Panc1 (cell line): ENCODE data around the gene IL21R. TPM values are rescaled to one million over a fixed set of nuclear protein-coding genes. Genes with fewer than 3 reads are reported as not detected.

Experiments
- ATAC-seq: fragments of 200-7000 bp; cut with Tn5 transposase; 2 replicates; pipeline ENCODE4 v1.9.1; 2020; ENCODE audit warnings: mild to moderate bottlenecking, moderate library complexity
- BruUV-seq: library from RNA; stranded (reverse); fragments of 400-500 nt; replicated peaks from 2 replicates; lab custom pipeline; 2021; lab: Mats Ljungman, UMichigan
- CTCF ChIA-PET: fragments of 300-600 bp; sonication (Branson Sonifier 250); formaldehyde crosslinking; loops from one replicate; lab custom pipeline; 2022; ENCODE audit warnings: antibody characterized with exemption; lab: Charles Lee
- POLR2A ChIA-PET: fragments of 300-600 bp; sonication (Branson Sonifier 250); formaldehyde crosslinking; loops from one replicate; lab custom pipeline; 2022; ENCODE audit warnings: antibody characterized with exemption; lab: Charles Lee
- DNase-seq: peaks from one replicate; pipeline ENCODE4 v3.0.0-alpha.2; 2010; ENCODE audit warnings: low read depth, low spot score
- H3K27ac ChIP-seq: 2 replicates; pipeline ENCODE4 v1.5.1; 2011; ENCODE audit warnings: mild to moderate bottlenecking, low read length, inconsistent platforms
- H3K27me3 ChIP-seq: fragments of 200-500 bp; sonication (Bioruptor generic); 2 replicates; pipeline ENCODE4 v1.6.0; 2014; ENCODE audit warnings: low read length, inconsistent platforms; ENCODE audit not compliant: control insufficient read depth, insufficient read depth
- H3K36me3 ChIP-seq: fragments of 200-500 bp; sonication (Bioruptor generic); 2 replicates; pipeline ENCODE4 v1.5.1; 2014; ENCODE audit warnings: inconsistent platforms, mild to moderate bottlenecking, low read length, moderate library complexity; ENCODE audit not compliant: control insufficient read depth, insufficient read depth
- H3K4me1 ChIP-seq: 2 replicates; pipeline ENCODE4 v1.5.1; 2011; ENCODE audit warnings: inconsistent platforms, mild to moderate bottlenecking, low read length, moderate library complexity; ENCODE audit not compliant: control insufficient read depth, insufficient read depth
- H3K4me3 ChIP-seq, 2 experiments: 2 replicates each; pipeline ENCODE4 v1.5.1; 2011 to 2012; ENCODE audit warnings: low read depth in 2 of 2, low read length in 2 of 2, mild to moderate bottlenecking in 2 of 2, inconsistent platforms in 1 of 2, moderate library complexity in 1 of 2
- H3K9me3 ChIP-seq: fragments of 200-500 bp; sonication (Bioruptor generic); 2 replicates; pipeline ENCODE4 v1.5.1; 2014; ENCODE audit warnings: low read depth, mild to moderate bottlenecking, inconsistent platforms, low read length, moderate library complexity; ENCODE audit not compliant: control insufficient read depth, insufficient read depth
- POLR2AphosphoS5 ChIP-seq: IDR thresholded peaks from 2 replicates; pipeline ENCODE4 v1.6.1; 2012; ENCODE audit warnings: mild to moderate bottlenecking, low read depth, low read length, moderate library complexity
- SIN3A ChIP-seq: IDR thresholded peaks from 2 replicates; pipeline ENCODE4 v1.6.1; 2012; ENCODE audit warnings: low read depth, mild to moderate bottlenecking, low read length, moderate library complexity, borderline replicate concordance; ENCODE audit not compliant: insufficient read depth
- TCF7L2 ChIP-seq: IDR thresholded peaks from 2 replicates; pipeline ENCODE4 v1.6.1; 2011; ENCODE audit warnings: mild to moderate bottlenecking, low read depth, low read length, inconsistent platforms
- in situ Hi-C: cut with HindIII; loops from 2 replicates; pipeline ENCODE4 v1.10.0; 2016; ENCODE audit warnings: low sequenced_read_pairs, low pct_unique_long_range_greater_than_20kb
- intact Hi-C: fragments of 100-400 bp; cut with micrococcal nuclease; formaldehyde crosslinking; loops from one replicate; pipeline ENCODE4 v1.10.0; 2022; ENCODE audit not compliant: unreplicated experiment
- total RNA-seq: library from RNA; stranded (reverse); gene quantifications from one replicate; pipeline ENCODE4 v1.2.1, GENCODE V29; 2021; ENCODE audit not compliant: unreplicated experiment
- TF ChIP-seq, protein P1 (sequence below), 2 experiments: IDR thresholded peaks; 2 replicates each; pipeline ENCODE4 v1.6.1; 2011 to 2012; ENCODE audit warnings: low read depth in 2 of 2, control low read depth in 1 of 2, low read length in 1 of 2, mild to moderate bottlenecking in 1 of 2, moderate library complexity in 1 of 2; ENCODE audit not compliant: insufficient read depth in 1 of 2
- TF ChIP-seq, protein P2 (sequence below): fragments of 450-650 bp; IDR thresholded peaks from 2 replicates; pipeline ENCODE4 v1.5.1; 2017; ENCODE audit warnings: mild to moderate bottlenecking

Gene IL21R
- total RNA-seq, 1 experiment from 2014 or later: 0.10 TPM

- in situ Hi-C loops: no loop called here
- Histone ChIP-seq H3K27me3 (no peaks in the 10 kb centered on the region), H3K9me3 (no peaks in the 10 kb centered on the region), H3K27ac (no peak overlapping the region), H3K4me1 (no peaks in the 10 kb centered on the region), H3K36me3 (peaks cover 25% of the 10 kb centered on the region), H3K4me3 (no peak overlapping the region)
- intact Hi-C loops: no loop called here
- DNase-seq: no peak
- POLR2A ChIA-PET: no interaction called here
- no peak for ATAC-seq
- CTCF ChIA-PET: no interaction called here
- TF ChIP-seq POLR2AphosphoS5 (no peak), SIN3A (no peak), TCF7L2 (no peak)
- TF ChIP-seq, protein P1, sequence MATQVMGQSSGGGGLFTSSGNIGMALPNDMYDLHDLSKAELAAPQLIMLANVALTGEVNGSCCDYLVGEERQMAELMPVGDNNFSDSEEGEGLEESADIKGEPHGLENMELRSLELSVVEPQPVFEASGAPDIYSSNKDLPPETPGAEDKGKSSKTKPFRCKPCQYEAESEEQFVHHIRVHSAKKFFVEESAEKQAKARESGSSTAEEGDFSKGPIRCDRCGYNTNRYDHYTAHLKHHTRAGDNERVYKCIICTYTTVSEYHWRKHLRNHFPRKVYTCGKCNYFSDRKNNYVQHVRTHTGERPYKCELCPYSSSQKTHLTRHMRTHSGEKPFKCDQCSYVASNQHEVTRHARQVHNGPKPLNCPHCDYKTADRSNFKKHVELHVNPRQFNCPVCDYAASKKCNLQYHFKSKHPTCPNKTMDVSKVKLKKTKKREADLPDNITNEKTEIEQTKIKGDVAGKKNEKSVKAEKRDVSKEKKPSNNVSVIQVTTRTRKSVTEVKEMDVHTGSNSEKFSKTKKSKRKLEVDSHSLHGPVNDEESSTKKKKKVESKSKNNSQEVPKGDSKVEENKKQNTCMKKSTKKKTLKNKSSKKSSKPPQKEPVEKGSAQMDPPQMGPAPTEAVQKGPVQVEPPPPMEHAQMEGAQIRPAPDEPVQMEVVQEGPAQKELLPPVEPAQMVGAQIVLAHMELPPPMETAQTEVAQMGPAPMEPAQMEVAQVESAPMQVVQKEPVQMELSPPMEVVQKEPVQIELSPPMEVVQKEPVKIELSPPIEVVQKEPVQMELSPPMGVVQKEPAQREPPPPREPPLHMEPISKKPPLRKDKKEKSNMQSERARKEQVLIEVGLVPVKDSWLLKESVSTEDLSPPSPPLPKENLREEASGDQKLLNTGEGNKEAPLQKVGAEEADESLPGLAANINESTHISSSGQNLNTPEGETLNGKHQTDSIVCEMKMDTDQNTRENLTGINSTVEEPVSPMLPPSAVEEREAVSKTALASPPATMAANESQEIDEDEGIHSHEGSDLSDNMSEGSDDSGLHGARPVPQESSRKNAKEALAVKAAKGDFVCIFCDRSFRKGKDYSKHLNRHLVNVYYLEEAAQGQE (IDR thresholded peaks at IDR 0.05; ENCODE audit: insufficient read depth in 1 of 2, low read depth in 2 of 2, low read length in 1 of 2): no peak
- TF ChIP-seq, protein P2, sequence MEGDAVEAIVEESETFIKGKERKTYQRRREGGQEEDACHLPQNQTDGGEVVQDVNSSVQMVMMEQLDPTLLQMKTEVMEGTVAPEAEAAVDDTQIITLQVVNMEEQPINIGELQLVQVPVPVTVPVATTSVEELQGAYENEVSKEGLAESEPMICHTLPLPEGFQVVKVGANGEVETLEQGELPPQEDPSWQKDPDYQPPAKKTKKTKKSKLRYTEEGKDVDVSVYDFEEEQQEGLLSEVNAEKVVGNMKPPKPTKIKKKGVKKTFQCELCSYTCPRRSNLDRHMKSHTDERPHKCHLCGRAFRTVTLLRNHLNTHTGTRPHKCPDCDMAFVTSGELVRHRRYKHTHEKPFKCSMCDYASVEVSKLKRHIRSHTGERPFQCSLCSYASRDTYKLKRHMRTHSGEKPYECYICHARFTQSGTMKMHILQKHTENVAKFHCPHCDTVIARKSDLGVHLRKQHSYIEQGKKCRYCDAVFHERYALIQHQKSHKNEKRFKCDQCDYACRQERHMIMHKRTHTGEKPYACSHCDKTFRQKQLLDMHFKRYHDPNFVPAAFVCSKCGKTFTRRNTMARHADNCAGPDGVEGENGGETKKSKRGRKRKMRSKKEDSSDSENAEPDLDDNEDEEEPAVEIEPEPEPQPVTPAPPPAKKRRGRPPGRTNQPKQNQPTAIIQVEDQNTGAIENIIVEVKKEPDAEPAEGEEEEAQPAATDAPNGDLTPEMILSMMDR: no peak
- no TSS peak for BruUV-seq
These were observed 72.9 kb downstream of the IL21R start for GRCh38 chr16:27474921-27475320.

DNA sequence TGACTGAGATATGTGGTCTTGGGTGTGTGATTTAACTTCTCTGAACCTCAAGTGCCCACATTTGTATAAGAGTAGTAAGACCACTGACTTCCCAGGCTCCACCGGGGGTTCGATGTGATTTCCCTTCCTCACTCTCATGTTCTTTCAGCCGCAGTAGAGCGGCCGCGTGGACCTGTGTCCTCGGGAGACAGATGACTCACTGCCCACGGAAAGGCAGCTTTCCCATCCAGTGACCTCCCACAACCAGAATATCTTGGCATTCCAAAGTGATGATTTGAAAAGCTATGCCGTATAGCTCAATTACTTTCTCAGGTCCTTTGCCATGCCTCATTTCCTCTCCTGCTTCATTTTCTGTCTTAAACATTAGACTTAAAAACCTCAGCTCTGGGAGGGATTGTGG lies 73.6 kb downstream of the IL21R start:
- DNase-seq (no peak), ATAC-seq (no peak)
- Histone ChIP-seq H3K4me3 (no peak overlapping the region), H3K27ac (no peak overlapping the region), H3K4me1 (no peaks in the 10 kb centered on the region), H3K9me3 (no peaks in the 10 kb centered on the region), H3K36me3 (peaks cover 25% of the 10 kb centered on the region), H3K27me3 (no peaks in the 10 kb centered on the region)
- in situ Hi-C loops (no loop called here), intact Hi-C loops (no loop called here)
- TF ChIP-seq, protein P1 (IDR thresholded peaks at IDR 0.05; ENCODE audit: insufficient read depth in 1 of 2, low read depth in 2 of 2, low read length in 1 of 2): no peak
- TF ChIP-seq SIN3A (no peak), POLR2AphosphoS5 (no peak), TCF7L2 (no peak)
- TF ChIP-seq, protein P2: no peak
- ChIA-PET POLR2A (no interaction called here), CTCF (no interaction called here)
- BruUV-seq: no TSS peak
